Activated T-cell treated with anti-CD3 and anti-CD28 coated beads for 1 hour (primary cell): ENCODE measurements around the gene GSTT4.
"Not testable (repeated sequence)": the region's sequence is repeated elsewhere in the genome, so short reads cannot be mapped to it uniquely, and the experiment has no call there.

Source experiments
- DNase-seq: peaks from one replicate; pipeline ENCODE4 v3.0.0-alpha.2; 2020; ENCODE audit warnings: low read depth

Gene GSTT4

GRCh38 chr22:24005201-24005600 lies at the start of gene GSTT4:
Gene GSTT4, minus strand, starts transcription at chr22:24005453. Its CDS starts 97 bp downstream, at chr22:24005356.
- DNase-seq: no peak

GRCh38 chr22:24054356-24054755 lies 49.1 kb upstream of the GSTT4 start:
- no peak for DNase-seq

GRCh38 chr22:24053481-24054226 lies 48.4 kb upstream of the GSTT4 start:
- DNase-seq: no peak

- no peak for DNase-seq
Measured at GRCh38 chr22:24051568-24051967, 46.3 kb upstream of the GSTT4 start.

GRCh38 chr22:24051028-24051427 lies 45.8 kb upstream of the GSTT4 start:
- no peak for DNase-seq

GRCh38 chr22:24049978-24050377 lies 44.7 kb upstream of the GSTT4 start:
- DNase-seq: no peak

- no peak for DNase-seq
Measured at GRCh38 chr22:24049211-24049610, 44.0 kb upstream of the GSTT4 start.

GRCh38 chr22:24046024-24046423 lies 40.8 kb upstream of the GSTT4 start:
- DNase-seq: no peak

GRCh38 chr22:24043958-24044357 lies 38.7 kb upstream of the GSTT4 start:
- no peak for DNase-seq

- not testable (repeated sequence) for DNase-seq
Measured at GRCh38 chr22:24043465-24043864, 38.2 kb upstream of the GSTT4 start.

GRCh38 chr22:24040946-24041345 lies 35.7 kb upstream of the GSTT4 start:
- no peak for DNase-seq

GRCh38 chr22:24039046-24039445 lies 33.8 kb upstream of the GSTT4 start:
- DNase-seq: no peak

GRCh38 chr22:24037851-24038765 lies 32.9 kb upstream of the GSTT4 start:
- peak; percentile 25 for DNase-seq

- DNase-seq: no peak
Measured at GRCh38 chr22:24035296-24035695, 30.0 kb upstream of the GSTT4 start.

- no peak for DNase-seq
Measured at GRCh38 chr22:24033731-24034130, 28.5 kb upstream of the GSTT4 start.

- no peak for DNase-seq
Measured at GRCh38 chr22:24030186-24030702, 25.0 kb upstream of the GSTT4 start.

GRCh38 chr22:24029304-24029703 lies 24.1 kb upstream of the GSTT4 start:
- DNase-seq: no peak

GRCh38 chr22:24028533-24028932 lies 23.3 kb upstream of the GSTT4 start:
- no peak for DNase-seq

GRCh38 chr22:24027991-24028390 lies 22.7 kb upstream of the GSTT4 start:
- no peak for DNase-seq

- DNase-seq: no peak
Measured at GRCh38 chr22:24027389-24027975, 22.2 kb upstream of the GSTT4 start.

- no peak for DNase-seq
Measured at GRCh38 chr22:24026733-24027132, 21.5 kb upstream of the GSTT4 start.

- DNase-seq: no peak
Measured at GRCh38 chr22:24026056-24026455, 20.8 kb upstream of the GSTT4 start.

GRCh38 chr22:24025475-24025874 lies 20.2 kb upstream of the GSTT4 start:
- no peak for DNase-seq
